Activated T-helper 2 cell treated with anti-CD3 and anti-CD28 coated beads, Interferon-gamma antibody, Interleukin-2, Interleukin-4, amounts not matched to agents 10 μg/mL and 5 μg/mL and 100 μg/mL, durations not matched to agents 14 hours and 24 hours and 36 hours (primary cell): ENCODE data around the gene DEUP1. TPM values are rescaled to one million over a fixed set of nuclear protein-coding genes. Genes with fewer than 3 reads are reported as not detected.
"Not testable (repeated sequence)": the region's sequence is repeated elsewhere in the genome, so short reads cannot be mapped to it uniquely, and the experiment has no call there.

Experiments
- DNase-seq: peaks from one replicate; pipeline ENCODE4 v3.0.0; 2021; ENCODE audit warnings: low spot score
- H3K27ac Mint-ChIP-seq: one replicate; pipeline ENCODE4 v1.8.0; 2021; ENCODE audit warnings: mixed read lengths
- H3K27me3 Mint-ChIP-seq: one replicate; pipeline ENCODE4 v1.8.0; 2021; ENCODE audit warnings: low read depth, mixed read lengths
- H3K36me3 Mint-ChIP-seq: one replicate; pipeline ENCODE4 v1.8.0; 2021; ENCODE audit warnings: low read depth, mixed read lengths
- H3K4me1 Mint-ChIP-seq: one replicate; pipeline ENCODE4 v1.8.0; 2021; ENCODE audit warnings: low read depth, mixed read lengths
- H3K4me3 Mint-ChIP-seq: one replicate; pipeline ENCODE4 v1.8.0; 2021; ENCODE audit warnings: low read depth, mild to moderate bottlenecking, moderate library complexity, mixed read lengths
- H3K9me3 Mint-ChIP-seq: one replicate; pipeline ENCODE4 v1.8.0; 2021; ENCODE audit warnings: mixed read lengths
- intact Hi-C: fragments of 100-400 bp; cut with micrococcal nuclease; formaldehyde crosslinking; loops from one replicate; pipeline ENCODE4 v1.15.1; 2023
- total RNA-seq: library from RNA; stranded (reverse); gene quantifications from 2 replicates; pipeline ENCODE4 v1.2.3, GENCODE V29; 2022

DEUP1 gene, protein sequence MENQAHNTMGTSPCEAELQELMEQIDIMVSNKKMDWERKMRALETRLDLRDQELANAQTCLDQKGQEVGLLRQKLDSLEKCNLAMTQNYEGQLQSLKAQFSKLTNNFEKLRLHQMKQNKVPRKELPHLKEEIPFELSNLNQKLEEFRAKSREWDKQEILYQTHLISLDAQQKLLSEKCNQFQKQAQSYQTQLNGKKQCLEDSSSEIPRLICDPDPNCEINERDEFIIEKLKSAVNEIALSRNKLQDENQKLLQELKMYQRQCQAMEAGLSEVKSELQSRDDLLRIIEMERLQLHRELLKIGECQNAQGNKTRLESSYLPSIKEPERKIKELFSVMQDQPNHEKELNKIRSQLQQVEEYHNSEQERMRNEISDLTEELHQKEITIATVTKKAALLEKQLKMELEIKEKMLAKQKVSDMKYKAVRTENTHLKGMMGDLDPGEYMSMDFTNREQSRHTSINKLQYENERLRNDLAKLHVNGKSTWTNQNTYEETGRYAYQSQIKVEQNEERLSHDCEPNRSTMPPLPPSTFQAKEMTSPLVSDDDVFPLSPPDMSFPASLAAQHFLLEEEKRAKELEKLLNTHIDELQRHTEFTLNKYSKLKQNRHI
- total RNA-seq: not detected in 2 replicates

DNA sequence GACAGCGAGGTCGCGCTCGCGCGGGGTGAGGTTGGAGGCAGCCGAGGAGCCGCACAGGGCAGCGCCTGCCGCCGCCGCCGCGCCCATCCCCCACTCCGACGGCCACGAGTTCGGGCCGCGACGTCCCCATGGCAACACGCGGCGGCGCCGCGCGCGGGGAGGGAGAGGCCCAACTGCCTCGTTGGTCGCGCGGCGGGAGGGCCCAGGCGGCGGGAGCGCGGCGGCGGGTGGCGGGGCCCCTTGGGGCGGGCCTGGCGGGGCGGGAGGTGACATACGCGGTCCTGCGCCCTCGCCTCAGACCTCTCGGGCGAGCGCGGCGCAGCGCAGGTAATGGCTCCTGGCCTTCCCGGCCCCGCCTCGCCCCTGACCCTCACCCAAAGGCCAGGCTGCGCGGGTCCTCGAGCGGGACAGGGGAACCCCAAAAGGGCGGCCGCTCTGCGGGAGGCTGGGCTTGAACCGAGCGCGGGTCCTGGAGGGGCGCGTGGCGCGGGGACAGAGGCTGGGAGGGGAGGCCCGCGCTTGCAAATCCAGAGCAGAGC is at the start of gene DEUP1:
Gene DEUP1 (plus strand): TSS at position 297 of the 539 bp plus-strand sequence. CDS start 1,518 bp downstream, outside the sequence.
- H3K36me3 Mint-ChIP-seq: no peaks in the 10 kb centered on the region
- intact Hi-C loops: no loop called here
- no peak for DNase-seq
- no peaks in the 10 kb centered on the region for H3K9me3 Mint-ChIP-seq
- H3K27me3 Mint-ChIP-seq: peaks cover 46% of the 10 kb centered on the region
- no peak within 1 kb of the TSS for H3K27ac Mint-ChIP-seq
- peak within 1 kb of the TSS; percentile 56 for H3K4me3 Mint-ChIP-seq
- H3K4me1 Mint-ChIP-seq: peaks cover 3% of the 10 kb centered on the region

DNA sequence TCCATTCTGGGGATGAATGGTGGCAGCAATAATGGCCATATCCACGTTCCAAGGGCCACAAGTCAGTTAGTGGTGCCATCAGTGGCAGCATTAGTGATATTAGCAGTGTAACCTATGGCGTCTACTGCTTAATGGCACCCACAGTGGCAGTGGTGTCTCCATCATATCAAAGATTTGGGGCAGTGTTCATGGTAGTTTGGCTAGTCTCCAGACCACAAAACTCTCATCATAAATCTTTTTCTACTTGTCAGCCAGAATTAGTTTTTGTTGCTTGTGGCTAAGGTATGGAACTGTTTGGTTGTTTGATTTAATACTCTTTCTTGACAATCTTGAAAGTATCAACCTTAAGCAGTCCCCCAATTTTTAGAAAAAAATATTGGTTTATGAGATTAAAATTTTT is 45.1 kb upstream of the DEUP1 start:
- DNase-seq: no peak
- Mint-ChIP-seq H3K36me3 (no peaks in the 10 kb centered on the region), H3K9me3 (no peaks in the 10 kb centered on the region), H3K27ac (no peak overlapping the region), H3K27me3 (peaks cover 3% of the 10 kb centered on the region), H3K4me1 (no peaks in the 10 kb centered on the region), H3K4me3 (no peak overlapping the region)
- intact Hi-C loops: no loop called here

DNA sequence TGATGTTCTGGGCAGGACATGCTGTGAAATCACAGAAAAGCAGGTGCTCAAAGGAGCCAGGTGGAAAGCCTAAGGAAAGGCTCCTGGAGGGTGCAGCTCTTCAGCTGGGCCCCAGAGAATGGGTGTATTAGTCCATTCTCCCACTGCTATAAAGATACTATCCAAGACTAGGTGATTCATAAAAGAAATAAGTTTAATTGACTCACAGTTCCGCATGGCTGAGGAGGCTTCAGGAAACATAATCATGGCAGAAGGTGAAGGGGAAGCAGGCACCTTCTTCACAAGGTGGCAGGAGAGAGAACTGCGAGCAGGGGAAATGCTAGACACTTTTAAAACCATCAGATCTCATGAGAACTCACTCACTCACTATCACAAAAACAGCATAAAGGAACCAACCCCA is 43.1 kb upstream of the DEUP1 start:
- H3K4me3 Mint-ChIP-seq: no peak overlapping the region
- intact Hi-C loops: no loop called here
- no peaks in the 10 kb centered on the region for H3K4me1 Mint-ChIP-seq
- no peak for DNase-seq
- no peaks in the 10 kb centered on the region for H3K9me3 Mint-ChIP-seq
- peaks cover 3% of the 10 kb centered on the region for H3K27me3 Mint-ChIP-seq
- no peaks in the 10 kb centered on the region for H3K36me3 Mint-ChIP-seq
- H3K27ac Mint-ChIP-seq: no peak overlapping the region

DNA sequence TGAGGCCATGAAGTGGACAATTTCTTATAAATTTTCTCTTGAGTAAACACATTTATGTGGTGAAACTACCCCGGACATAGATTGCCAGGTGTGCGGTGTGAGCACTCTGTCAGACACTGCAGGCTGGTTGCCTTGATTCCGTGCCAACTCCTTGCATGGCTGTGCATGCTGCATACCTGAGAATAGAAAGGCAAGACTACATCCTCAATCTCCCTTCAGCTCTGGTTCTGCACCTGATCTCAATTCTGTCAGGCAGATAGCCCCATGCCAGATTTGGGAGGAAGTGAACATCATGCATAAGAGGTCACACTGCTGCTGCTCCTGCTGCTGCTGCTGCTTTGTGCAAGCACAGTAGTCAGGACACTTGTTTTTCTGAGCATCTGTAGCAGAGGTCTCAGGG is 42.5 kb upstream of the DEUP1 start:
- H3K27me3 Mint-ChIP-seq: peaks cover 4% of the 10 kb centered on the region
- no peak for DNase-seq
- H3K9me3 Mint-ChIP-seq: no peaks in the 10 kb centered on the region
- H3K27ac Mint-ChIP-seq: no peak overlapping the region
- H3K4me3 Mint-ChIP-seq: no peak overlapping the region
- H3K4me1 Mint-ChIP-seq: no peaks in the 10 kb centered on the region
- intact Hi-C loops: no loop called here
- H3K36me3 Mint-ChIP-seq: no peaks in the 10 kb centered on the region

DNA sequence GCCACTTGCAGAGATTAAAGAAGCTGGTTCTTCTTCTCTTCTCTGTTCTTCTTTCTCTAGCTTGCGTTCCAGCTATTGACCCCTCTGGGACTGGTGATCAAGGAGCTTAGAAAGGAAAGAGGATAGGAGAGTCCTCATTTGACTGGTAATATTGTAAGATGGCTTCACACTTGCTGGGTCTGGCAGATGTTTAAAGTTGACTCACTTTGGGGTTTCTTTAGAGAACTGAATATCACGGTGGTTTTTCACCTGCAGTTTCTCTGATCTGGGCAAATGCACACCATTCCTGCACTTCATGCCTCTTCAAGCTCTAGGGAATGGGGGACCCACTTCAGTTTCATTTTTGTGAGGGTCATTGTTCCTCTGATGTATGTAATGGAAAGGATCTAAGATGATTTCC is 41.8 kb upstream of the DEUP1 start:
- no peak for DNase-seq
- H3K9me3 Mint-ChIP-seq: no peaks in the 10 kb centered on the region
- no peak overlapping the region for H3K27ac Mint-ChIP-seq
- no peak overlapping the region for H3K4me3 Mint-ChIP-seq
- peaks cover 4% of the 10 kb centered on the region for H3K27me3 Mint-ChIP-seq
- H3K36me3 Mint-ChIP-seq: no peaks in the 10 kb centered on the region
- intact Hi-C loops: no loop called here
- no peaks in the 10 kb centered on the region for H3K4me1 Mint-ChIP-seq

DNA sequence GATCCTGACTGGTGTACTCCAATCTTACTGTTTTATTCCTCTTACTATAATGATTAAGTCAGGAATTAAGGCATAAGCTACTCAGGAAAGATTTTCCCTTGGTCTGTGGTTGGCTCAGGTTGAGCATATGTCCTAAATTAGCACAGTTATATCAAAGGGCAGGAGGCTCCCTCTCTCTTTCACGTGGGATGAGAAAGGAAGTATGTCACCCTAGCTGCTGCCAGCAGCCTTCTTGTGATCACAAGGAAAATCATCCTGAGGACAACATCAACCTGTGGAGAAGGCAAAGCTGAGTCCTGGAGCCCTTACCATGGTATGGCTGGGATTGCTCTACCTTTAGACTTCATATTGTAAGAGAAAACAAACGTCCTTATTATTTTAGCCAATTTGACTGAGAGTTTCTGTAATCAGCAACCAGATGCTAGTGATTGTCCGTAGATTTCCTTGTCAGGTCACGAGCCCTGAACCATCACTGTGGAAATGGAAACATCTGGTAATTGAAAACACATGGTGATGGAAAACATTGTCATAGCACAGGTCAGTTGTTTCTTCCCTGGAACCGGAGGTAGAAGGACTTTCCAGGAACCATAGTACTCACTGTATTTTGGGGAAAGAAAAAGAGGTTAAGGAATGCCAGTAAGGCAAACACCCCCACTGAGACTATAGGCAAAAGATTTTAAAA is 40.6 kb upstream of the DEUP1 start:
- intact Hi-C loops: no loop called here
- H3K4me3 Mint-ChIP-seq: no peak overlapping the region
- no peak overlapping the region for H3K27ac Mint-ChIP-seq
- no peaks in the 10 kb centered on the region for H3K36me3 Mint-ChIP-seq
- no peaks in the 10 kb centered on the region for H3K9me3 Mint-ChIP-seq
- H3K4me1 Mint-ChIP-seq: no peaks in the 10 kb centered on the region
- DNase-seq: no peak
- H3K27me3 Mint-ChIP-seq: peaks cover 6% of the 10 kb centered on the region

DNA sequence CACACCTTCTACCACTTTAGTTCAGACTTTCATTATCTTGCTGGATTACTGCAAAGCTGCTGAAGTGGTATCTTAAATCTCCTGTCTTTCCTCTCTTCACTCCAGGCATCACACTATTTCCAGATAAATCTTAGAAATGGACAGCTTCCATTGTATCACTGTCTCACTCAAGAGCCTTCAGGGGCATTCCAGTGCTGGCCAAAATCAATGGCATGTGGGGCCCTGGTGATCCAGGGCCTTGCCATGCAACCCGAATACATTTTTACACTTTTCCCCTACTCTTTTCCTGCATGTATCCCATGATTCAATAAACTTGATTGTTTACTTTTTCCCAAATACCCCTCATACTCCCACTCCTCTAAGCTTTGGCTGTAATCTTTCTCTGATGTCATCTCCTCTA is 39.4 kb upstream of the DEUP1 start:
- Mint-ChIP-seq H3K27me3 (peaks cover 5% of the 10 kb centered on the region), H3K4me3 (no peak overlapping the region), H3K4me1 (peaks cover 1% of the 10 kb centered on the region), H3K9me3 (no peaks in the 10 kb centered on the region), H3K27ac (no peak overlapping the region), H3K36me3 (no peaks in the 10 kb centered on the region)
- intact Hi-C loops: no loop called here
- DNase-seq: no peak

DNA sequence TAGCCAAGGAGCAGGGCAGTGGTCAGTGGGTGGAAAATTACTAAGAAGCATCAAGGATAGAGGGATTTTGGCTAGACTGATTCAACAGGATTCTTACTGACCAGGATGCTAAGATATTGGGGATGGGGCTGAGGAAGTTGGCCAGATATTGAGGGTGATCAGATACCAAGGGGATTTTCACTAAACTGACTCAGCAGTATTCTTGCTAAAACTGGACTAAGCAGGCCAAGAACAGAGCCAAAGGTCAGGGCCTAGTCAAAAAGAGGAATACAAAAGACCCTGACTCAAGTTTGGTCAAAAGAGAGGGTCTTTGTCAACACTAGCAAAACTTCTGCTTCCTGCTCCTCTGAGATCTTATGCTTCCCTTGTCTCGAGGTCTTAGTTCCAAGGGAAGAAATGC is 38.6 kb upstream of the DEUP1 start:
- H3K4me1 Mint-ChIP-seq: peaks cover 1% of the 10 kb centered on the region
- no peaks in the 10 kb centered on the region for H3K9me3 Mint-ChIP-seq
- H3K27me3 Mint-ChIP-seq: peaks cover 5% of the 10 kb centered on the region
- intact Hi-C loops: no loop called here
- DNase-seq: no peak
- H3K27ac Mint-ChIP-seq: no peak overlapping the region
- H3K36me3 Mint-ChIP-seq: no peaks in the 10 kb centered on the region
- no peak overlapping the region for H3K4me3 Mint-ChIP-seq

DNA sequence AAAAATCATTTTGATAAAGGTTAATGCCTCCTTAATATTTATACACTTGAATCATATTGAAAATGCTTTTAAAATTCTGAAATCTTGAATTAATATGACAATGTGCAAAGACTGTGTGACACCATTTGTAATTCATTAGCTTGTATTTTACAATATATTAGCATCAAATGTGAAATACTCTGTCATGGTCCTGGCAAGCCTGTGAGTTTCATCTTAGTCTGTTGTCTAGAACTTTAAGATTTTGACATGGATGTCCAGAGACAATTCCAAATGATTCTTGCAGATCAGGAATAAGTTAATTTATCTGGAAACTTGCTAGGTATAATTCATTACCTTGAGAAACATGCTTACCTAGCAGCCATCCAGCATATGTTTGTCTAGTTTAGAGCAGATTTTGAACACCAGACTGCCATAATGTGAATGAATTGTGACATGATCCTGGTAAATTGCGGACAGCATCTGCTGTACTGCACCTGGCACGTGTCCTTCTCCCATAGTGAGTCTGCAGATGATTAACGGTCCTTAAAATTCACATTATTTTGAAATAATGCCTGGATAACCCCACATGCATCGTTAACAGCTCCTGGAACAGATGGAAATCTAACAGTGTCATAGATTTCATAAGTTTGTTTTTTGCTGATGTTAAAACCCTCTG is 34.5 kb upstream of the DEUP1 start:
- peaks cover 6% of the 10 kb centered on the region for H3K27me3 Mint-ChIP-seq
- no peaks in the 10 kb centered on the region for H3K9me3 Mint-ChIP-seq
- peaks cover 1% of the 10 kb centered on the region for H3K4me1 Mint-ChIP-seq
- H3K4me3 Mint-ChIP-seq: no peak overlapping the region
- intact Hi-C loops: no loop called here
- no peak for DNase-seq
- H3K27ac Mint-ChIP-seq: no peak overlapping the region
- H3K36me3 Mint-ChIP-seq: no peaks in the 10 kb centered on the region

DNA sequence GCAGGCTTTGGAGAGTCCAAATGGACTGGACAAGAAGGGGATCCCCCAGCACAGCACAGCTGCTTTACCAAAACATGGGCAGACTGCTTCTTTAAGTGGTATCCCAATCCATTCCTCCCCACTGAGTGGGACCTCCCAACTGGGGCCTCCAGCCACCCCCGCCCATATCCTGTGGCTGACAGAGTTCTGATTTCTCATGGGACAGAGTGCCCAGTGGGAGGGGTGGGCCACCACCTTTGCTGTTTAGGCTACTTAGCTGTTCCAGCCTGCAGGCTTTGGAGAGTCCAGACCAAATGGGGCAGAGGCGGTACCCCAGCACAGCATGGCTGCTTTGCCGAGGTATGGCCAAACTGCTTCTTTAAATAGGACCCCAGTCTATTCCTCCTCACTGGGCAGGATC is 26.9 kb upstream of the DEUP1 start:
- no peak for DNase-seq
- H3K4me1 Mint-ChIP-seq: no peaks in the 10 kb centered on the region
- H3K27me3 Mint-ChIP-seq: peaks cover 1% of the 10 kb centered on the region
- no peaks in the 10 kb centered on the region for H3K9me3 Mint-ChIP-seq
- H3K27ac Mint-ChIP-seq: no peak overlapping the region
- intact Hi-C loops: no loop called here
- H3K36me3 Mint-ChIP-seq: no peaks in the 10 kb centered on the region
- H3K4me3 Mint-ChIP-seq: no peak overlapping the region

DNA sequence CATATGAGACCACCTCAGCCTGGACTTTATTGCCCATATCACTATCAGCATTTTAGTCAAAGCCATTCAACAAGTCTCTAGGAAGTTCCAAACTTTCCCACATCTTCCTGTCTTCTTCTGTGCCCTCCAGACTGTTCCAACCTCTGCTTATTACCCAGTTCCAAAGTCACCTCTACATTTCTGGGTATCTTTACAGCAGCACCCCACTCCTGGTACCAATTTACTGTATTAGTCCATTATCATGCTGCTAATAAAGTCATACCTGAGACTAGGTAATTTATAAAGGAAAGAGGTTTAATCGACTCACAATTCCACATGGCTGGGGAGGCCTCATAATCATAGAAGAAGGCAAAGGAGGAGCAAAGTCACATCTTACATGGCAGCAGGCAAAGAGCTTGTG is 16.1 kb upstream of the DEUP1 start:
- intact Hi-C loops, H3K27me3 Mint-ChIP-seq, H3K36me3 Mint-ChIP-seq, DNase-seq, H3K27ac Mint-ChIP-seq, H3K4me3 Mint-ChIP-seq, H3K4me1 Mint-ChIP-seq: not testable (repeated sequence)
- peaks cover 18% of the 10 kb centered on the region for H3K9me3 Mint-ChIP-seq

DNA sequence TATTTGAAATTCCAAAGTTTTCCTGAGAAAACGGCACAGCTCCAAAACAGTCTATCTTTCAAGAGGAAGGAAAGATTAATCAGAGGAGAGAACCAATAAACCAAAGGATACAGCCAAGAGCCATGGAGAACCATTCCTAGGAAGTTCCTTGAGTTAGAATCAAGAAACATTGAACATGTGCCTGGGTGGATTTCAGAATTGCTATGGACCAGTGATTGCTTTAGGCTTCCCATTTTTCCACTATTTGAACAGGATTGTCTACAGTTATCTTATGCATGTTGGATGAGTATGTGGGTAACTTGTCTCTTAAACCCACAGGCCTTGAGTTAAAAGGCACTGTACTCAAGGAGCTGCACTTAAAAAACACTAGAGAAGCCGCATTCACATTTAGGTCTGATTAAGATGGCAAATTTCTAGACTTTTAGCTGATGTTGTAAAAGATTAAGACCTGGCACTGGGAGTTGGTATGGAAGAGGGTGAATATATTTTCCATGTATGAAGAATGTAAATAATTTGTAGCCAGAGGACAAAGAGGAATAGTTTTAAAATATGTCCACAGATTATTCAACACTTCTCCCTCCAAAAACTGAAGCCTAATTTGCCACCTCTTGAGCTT is 11.2 kb upstream of the DEUP1 start:
- Mint-ChIP-seq H3K27ac (no peak overlapping the region), H3K27me3 (peaks cover 4% of the 10 kb centered on the region), H3K9me3 (peaks cover 11% of the 10 kb centered on the region), H3K4me3 (no peak overlapping the region), H3K4me1 (no peaks in the 10 kb centered on the region), H3K36me3 (no peaks in the 10 kb centered on the region)
- DNase-seq: no peak
- intact Hi-C loops: no loop called here
